Caki2 (cell line): Measurements from ENCODE around the gene PTGR1. TPM values are rescaled to one million over a fixed set of nuclear protein-coding genes. Genes with fewer than 3 reads are reported as not detected.
"Not testable (repeated sequence)": the region's sequence is repeated elsewhere in the genome, so short reads cannot be mapped to it uniquely, and the experiment has no call there.

Experiments
- DNase-seq: peaks from one replicate; pipeline ENCODE4 v3.0.0-alpha.2; 2015; ENCODE audit warnings: low read depth
- in situ Hi-C: cut with HindIII; loops from 2 replicates; pipeline ENCODE4 v1.10.0; 2016; ENCODE audit warnings: low sequenced_read_pairs, low pct_unique_long_range_greater_than_20kb, mixed read lengths
- total RNA-seq: library from RNA; depleted of rRNA; stranded (reverse); fragments of >200 nt; shearing (Covaris generic); gene quantifications from 2 replicates; pipeline ENCODE4 v1.2.3, GENCODE V29; 2014; ENCODE audit warnings: low replicate concordance

Gene PTGR1
- total RNA-seq, 1 experiment from 2014 or later: 116 TPM

DNA sequence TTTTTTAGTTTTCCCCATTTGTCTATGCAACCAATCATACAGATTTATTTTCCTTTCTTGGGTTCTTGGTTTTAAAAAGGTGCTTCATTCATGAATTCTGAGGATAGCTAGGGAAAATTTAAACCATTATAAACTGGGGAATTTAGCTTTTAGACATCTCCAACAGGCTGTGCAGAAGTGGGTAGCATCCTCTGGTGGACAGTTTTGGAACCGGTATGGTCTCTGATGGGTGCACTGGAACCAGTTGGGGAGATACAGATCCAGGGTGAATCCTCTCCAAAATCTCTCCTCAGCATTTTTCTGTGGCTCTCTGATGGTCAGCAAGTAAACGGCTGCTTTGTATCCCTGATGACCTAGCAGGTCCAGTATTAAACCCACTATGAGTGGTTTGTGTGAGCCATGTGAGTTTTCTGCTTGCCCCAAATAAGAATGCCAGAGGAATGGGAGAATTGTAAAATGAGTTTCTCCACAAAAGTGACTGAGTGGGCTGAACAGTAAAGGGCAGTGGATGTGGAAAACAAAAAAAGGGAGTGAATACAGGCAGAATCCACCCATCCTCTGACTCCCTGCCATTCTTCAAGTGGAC lies 22.5 kb upstream of the PTGR1 start:
- in situ Hi-C loops: no loop called here
- DNase-seq: no peak

DNA sequence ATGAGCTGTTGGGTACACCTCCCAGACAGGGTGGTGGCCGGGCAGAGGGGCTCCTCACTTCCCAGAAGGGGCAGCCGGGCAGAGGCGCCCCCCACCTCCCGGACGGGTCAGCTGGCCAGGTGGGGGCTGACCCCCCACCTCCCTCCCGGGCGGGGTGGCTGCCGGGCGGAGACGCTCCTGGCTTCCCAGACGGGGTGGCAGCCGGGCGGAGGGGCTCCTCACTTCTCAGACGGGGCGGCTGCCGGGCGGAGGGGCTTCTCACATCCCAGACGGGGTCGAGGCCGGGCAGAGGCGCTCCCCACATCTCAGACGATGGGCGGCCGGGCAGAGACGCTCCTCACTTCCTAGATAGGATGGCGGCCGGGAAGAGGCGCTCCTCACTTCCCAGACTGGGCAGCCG lies 17.9 kb upstream of the PTGR1 start:
- DNase-seq, in situ Hi-C loops: not testable (repeated sequence)

DNA sequence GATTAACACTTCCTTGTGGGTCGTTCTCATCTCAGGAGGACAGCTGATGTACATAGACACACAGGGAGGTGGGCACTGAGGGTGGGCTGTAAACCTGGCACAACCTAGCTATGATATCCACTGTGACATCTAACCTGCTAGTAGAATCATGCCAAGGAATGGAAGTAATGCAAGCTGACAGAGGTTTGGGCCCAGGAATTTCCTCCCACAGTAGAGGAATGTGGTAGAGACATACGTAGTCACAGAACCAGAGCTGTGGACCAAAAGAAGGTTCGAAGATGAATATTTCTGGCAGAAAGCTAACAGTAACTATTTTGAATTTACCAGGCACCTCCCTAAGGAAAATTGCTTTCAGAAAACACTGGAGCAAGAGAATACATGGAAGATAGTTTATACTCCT lies 16.5 kb upstream of the PTGR1 start:
- in situ Hi-C loops: no loop called here
- DNase-seq: no peak

DNA sequence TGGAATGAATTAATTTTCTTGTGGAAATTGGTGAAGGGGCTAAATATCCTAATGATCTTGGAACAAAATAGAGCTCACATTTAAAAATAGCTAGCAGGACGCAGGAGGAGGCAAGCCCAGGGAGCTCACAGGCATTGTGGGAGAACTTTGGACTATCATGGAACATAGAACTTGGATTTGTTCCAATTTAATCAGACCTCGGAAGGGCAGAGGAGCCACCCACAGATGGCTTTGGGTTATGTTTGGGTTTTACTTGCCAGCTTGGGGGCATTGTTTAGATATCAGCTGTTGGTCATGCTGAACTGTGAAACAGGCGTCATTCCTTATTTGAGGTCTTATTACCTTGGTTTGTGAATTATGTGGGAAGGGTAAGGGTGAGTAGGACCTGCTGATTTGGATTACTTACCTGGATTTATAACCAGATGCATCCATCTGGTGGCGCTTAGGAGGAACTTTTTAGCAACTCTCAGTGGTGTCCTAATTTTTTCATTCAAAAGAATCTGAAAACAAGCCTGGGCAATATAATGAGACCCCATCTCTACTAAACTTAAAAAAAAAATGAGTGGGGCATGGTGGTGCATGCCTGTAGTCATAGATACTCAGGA lies 14.1 kb upstream of the PTGR1 start:
- in situ Hi-C loops: no loop called here
- DNase-seq: no peak

DNA sequence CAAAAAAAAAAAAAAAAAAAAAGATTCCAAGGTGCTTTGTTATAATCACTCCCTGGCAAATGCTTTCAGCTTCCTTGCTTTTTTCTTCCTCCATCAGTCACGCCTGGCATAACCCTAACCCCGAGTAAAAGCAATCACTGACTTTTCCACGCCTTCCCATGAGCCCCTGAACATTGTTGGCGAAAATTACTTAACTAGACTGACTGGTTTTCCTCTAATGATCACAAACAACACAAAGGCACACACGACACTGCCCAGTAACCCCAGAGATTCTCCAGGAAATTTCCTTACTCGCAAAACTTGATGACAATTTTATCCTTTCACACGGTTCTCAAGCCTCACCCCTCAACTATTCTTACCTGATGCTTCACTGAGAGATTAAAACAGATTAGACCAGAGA lies 11.4 kb upstream of the PTGR1 start:
- in situ Hi-C loops: no loop called here
- no peak for DNase-seq

DNA sequence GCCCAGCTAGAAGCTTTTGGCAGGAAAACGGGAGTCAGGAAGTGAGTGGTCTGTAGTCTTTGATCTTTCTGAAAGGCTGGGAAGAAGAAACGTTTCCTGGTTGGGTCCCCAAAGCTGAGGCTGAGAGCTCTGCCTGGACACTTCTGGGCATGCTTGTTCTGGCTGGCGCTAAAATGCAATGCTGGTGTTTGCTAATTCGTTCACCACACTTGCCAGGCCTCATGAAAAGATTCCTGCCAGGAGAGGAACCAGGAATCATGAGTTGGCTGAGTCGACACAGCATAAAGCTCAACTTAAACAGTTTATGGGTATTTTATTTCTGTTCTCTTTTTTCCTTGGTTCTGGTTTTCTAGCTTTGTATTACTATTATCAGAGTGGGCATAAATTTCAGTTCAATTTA lies 10.7 kb upstream of the PTGR1 start:
- in situ Hi-C loops: no loop called here
- no peak for DNase-seq

DNA sequence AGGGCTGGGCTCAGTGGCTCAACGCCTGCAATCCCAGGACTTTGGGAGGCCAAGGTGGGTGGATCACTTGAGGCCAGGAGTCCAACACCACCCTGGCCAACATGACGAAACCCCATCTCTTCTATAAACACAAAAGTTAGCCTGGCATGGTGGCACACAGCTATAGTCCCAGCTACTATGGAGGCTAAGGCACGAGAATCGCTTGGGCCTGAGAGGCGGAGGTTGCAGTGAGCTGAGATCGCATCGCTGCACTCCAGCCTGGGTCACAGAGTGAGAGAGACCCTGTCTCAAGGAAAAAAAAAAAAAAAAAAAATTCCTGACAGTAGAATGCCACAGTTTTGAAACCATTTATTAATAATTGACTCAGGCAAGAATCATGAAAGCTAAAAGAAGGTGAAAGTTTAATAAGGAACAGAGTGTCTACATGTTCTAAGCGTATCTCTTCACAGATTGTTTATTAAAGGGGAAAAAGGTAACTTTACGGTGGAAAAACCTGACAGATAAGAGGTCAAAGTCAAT lies 5.7 kb upstream of the PTGR1 start:
- peak; percentile 59 for DNase-seq

DNA sequence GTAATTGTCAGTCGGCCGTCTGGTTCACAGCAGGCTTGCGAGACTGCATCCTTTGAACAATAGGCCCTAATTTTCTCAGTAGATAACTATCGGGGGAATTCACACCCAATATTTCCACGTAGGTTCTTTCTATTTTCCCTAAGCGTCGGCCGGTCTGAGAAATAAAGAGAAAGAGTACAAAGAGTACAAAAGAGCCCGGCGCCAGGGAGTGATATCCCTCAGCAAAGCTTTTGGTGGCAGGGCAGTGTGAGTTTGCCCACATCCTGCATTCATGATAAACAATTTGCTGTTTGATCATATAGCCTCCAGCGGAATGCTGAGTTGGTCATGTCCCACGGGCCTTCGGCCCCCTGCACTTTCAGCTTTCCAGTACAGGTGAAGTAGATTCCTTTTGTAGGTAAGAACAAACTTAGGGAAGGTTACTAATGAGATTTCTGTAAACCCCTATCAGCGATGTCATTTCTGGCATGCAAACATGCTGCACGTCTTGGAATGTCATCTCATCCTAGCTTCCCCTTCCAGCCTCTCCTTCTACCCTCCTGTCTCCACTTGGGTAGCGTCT lies 4.7 kb upstream of the PTGR1 start:
- in situ Hi-C loops: no loop called here
- no peak for DNase-seq

More for the DNA sequence above, 5.7 kb upstream of the PTGR1 start:
- in situ Hi-C loops: no loop called here

DNA sequence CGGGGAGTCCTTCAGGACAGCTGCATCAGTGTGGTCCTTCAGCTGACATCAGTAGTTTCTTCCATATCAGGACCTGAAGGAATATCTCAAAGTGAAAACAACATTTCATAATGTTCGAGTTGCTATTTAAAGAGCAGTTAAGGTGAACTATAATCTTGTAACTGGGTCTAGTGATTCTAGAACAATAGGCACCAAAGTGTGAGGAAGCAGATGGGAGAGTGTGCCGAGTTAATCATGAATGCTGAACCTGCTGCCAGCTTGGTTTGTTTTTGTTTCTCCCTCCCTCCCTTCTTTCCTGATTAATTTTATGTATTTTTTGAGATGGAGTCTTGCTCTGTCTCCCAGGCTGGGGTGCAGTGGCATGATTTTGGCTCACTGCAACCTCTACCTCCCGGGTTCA lies 3.6 kb upstream of the PTGR1 start:
- in situ Hi-C loops: no loop called here
- no peak for DNase-seq

DNA sequence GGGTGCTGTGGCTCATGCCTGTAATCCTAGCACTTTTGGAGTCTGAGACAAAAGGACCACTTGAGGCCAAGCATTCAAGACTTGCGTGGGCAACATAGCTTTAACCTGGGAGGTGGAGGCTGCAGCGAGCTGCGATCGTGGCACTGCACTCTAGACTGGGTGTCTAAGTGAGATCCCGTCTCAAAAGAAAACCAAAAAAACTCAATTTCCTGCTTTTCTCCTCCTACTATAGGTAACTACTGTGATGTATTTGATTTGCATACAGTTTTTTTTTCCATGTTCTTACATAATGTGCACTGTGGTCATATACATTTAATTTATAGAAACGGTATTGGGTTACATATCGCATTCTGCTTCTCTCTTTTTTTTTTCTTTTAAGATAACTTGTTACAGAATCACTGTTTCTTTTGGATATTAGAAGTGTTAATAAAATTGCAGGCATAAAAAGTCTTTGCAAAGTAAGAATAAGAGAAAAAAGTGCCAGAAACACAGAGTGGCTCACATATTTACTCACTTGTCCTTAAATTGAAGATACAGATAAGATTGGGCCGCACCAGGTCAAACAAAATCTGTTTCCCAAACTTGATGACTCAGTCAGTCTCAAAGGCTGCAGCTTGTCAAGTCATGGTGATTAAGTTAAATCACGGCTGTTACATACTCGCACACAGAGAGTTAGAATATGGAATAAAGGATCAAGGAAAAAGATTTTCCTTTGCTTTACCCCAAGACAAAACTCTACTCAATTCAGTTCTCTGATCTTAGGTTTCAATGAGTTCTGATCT lies 2.0 kb upstream of the PTGR1 start:
- in situ Hi-C loops: no loop called here
- peak; percentile 70 for DNase-seq

DNA sequence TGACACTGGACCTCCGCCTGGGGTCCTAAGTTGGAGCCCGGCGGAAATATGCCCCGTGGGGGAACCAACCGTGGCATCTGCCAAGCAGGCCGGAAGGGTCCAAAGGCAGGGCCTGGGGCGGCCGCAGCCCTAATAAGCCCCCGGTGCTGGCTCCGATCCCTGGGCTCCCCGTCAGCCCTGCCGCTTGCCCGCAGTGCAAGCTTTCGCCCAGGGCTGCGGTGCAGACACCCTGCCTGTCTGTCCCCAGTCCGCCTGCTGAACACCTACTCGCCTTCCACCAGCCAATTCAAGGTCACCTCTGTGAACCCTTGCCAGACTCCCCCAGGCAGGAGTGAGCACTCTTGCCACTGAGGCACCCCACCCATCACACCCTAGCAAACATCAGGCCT lies 502 bp upstream of the PTGR1 start:
- in situ Hi-C loops: no loop called here
- no peak for DNase-seq

DNA sequence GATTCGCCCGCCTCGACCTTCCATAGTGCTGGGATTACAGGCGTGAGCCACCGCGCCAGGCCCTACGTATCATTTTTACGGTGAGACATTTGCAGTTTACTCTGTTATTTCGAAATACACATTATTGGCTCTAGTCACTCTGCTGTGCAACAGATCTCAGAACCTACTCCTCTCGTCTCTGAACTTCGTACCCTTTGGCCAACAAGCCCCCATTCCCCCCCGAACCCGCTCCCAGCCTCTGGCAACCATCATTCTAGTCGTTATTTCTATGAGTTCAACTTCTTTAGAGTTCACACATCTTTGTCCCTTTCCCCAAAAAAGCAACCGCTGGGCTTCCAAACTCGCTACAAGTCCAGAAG lies 735 bp downstream of the PTGR1 start:
- in situ Hi-C loops: no loop called here
- no peak for DNase-seq

DNA sequence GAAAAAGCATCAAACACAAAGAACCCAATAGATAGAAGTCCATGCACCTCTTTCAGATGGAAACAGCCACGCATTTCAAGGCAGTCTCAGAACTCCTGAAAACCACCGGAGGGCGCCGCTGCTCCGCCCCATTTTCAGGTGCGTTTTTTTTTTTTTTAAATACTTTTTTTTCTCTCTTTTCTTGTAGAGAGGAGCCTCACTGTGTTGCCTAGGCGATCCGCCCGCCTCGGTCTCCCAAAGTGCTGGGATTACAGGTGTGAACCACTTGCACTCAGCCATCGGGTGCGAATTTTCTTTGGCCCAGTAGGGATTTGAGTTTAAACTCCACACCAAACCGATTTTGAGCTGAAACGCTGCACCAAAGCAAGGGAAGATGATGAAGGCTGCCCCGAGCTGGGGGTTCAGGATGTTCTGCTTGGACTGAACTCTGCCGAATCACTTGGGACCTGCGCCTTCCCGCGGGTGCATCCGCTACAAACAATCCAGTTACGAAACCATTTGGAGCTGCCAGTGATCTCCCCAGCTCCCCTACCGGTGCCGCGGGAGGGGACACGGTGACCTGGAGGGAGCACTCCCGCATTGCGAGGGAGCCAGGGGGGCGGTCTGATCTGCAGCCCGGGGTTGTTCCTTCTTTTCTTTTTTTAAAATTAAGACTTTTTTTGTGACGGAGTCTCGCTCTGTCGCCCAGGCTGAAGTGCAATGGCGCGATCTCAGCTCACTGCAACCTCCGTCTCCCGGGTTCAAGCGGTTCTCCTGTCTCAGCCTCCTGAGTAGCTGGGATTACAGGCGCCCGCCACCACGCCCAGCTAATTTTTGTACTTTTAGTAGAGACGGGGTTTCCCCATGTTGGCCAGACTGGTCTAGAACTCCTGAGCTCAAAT lies 1.4 kb downstream of the PTGR1 start:
- DNase-seq: peak; percentile 80
- in situ Hi-C loops: no loop called here

DNA sequence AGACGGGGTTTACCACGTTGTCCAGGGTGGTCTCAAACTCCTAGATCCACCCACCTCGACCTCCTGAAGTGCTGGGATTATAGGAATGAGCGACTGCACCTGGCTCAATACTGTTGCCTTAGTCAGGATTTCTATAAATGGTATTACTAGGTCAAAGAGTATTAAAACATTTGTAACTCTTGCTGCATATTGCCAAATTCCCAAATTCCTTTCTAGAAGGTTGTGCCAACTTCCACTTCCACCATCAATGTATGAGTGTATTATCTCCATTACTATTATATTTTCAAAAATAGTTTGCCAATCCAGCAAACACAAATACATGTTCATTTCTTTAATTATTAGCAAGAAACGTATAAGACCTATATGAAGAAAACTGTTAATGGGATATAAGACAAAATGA lies 10.6 kb downstream of the PTGR1 start:
- in situ Hi-C loops: no loop called here
- no peak for DNase-seq

DNA sequence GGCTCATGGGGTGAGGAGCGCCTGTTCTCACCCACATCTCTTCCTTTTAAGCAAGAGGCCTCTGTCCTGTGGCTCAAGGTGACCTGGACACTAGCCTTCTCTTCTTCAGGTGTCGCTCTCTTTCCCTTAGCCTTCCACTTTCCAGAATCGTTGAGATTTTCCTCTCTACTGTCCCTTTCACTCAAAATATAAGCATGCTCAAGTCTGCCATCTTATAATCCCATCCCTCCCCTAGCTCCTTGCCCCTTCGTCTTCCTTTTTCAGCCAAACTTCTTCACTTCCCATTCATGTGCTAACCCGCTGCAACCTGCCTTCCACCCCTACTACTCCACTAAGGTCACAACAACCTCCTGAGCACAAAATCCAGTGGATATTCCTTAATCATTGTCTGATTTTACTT lies 13.1 kb downstream of the PTGR1 start:
- in situ Hi-C loops: no loop called here

DNA sequence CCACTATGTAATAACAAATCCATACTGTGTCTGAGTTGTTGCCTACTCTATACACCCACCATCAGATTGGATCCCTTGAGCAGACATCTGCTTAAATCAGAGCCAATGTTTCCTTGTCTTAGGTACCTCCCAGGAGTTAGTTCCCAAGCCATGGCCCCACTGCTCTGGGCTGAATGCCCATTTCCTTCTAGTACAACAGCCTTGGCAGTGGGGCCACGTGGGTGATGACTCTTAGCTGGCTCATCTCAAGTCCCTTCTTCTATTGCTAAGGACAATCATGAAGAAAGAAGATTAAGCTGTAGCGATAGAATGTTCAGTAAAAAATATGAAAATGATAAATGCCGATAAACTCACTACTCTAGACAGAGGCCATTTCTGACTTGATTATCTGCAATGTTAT lies 16.6 kb downstream of the PTGR1 start:
- in situ Hi-C loops: no loop called here
- DNase-seq: no peak

More for the DNA sequence above, 13.1 kb downstream of the PTGR1 start:
- DNase-seq: no peak

DNA sequence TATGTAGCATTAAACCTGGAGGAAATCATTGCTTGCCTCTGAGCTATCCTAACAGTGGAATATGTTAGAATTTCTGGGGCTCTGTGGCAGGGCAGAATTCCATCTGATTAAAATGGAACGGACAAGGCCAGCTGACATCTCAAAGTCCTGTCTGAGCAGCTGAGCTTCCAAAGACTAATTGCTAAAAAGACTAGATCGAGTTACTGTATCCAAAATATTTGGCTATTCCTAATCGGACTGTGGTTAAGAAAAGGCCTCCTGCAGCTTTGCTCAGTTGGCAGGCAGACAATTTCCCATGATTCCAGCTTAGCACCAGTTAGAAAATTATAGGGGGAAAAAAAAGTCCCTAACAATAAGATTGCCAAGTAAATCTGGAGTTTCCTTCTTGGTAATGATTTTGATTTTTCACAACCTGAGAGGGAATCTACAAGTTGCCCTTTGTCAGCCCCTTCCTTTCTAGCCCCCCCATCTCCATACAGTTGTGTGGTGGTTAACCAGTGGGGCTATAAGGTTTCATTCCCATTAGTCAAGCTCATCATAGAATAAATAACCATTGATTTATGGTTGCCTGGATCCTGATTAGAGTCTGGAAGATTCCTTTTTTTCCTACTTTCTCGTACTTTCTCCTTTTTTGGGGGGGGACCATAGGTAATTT lies 26.4 kb downstream of the PTGR1 start:
- DNase-seq: no peak
- in situ Hi-C loops: no loop called here

DNA sequence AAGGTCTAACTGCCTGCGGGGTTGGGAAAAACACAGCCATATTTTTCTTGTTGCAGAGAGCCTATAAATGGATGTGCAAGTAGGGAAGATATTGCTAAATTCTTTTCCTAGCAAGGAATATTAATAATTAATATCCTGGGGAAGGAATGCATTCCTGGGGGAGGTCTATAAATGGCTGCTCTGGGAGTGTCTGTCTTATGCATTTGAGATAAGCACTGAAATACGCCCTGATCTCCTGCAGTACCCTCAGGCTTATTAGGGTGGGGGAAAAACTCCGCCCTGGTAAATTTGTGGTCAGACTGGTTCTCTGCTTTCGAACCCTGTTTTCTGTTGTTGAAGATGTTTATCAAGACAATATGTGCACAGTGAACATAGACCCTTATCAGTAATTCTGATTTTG lies 31.3 kb downstream of the PTGR1 start:
- DNase-seq, in situ Hi-C loops: not testable (repeated sequence)
